Raji (cell line): ENCODE measurements around the gene LARP1.

Source experiments
- POLR2A ChIP-seq: IDR thresholded peaks from 2 replicates; pipeline ENCODE4 v1.6.1; 2011; ENCODE audit warnings: low read depth, low read length, control low read depth; ENCODE audit not compliant: insufficient read depth

Gene LARP1

DNA sequence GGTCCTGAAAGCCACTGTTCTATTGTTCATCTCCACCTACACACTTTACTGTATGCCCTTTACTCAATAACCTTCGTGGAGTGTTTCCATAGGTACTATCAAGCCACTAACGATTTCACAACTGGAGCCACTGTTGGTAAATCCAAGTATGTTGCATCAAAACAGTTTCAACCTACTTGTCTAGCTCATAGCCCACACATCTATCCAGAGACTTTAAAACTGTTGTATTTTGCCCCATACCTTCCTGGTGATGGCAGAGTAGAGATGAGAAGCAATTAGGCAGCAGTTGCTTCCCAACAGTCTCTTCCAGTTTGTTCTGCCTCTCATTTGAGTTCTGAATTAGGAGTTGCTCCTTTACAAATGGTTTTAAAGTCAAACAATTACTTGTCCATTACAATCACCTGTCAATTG lies 94.6 kb downstream of the LARP1 start:
- no peak for TF ChIP-seq POLR2A

DNA sequence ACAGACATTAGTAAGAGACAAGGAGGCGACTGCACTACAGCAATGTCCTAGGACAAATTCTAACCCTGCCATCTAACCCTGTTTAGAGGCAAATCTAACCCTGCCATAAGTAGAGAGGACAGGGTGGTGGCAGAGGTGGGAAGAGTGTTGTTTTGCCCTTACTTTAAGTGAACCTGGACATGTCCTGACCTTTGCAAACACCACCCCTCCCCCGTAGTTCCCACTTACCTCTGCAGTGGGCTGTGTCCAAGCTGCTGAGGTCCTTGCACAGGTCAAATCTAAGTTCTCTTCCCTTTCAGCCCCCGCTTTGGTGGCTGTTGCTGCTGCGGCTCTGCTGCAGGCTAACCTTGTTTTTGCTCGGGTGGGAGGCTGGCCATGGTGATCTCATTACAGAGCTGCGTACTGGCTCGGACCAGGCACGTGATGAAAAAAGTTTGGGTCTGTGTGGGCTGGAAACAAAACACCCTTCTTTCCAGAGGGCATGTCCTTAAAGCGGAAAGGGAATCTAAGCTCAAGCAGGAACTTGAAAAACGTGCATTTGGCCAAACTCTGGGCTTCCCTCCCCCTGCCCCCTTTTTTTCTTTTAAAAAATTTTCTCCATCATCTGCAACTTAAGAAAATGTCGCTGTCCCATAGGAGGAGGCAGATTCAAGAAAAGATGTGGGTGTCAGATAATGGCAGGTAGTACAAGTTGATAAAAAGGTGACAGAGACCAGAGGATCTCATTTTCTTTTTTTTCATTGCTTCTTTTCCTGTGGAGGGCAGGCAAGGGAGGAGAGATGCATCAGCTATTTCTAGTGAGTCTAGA lies 95.3 kb downstream of the LARP1 start, which contains the start of gene FAXDC2:
FAXDC2 (minus strand) TSS at position 349 of the 808 bp plus-strand sequence. CDS start 12,425 bp downstream, outside the sequence.
- no peak for TF ChIP-seq POLR2A

GRCh38 chr5:154851351-154851750 lies 96.2 kb downstream of the LARP1 start:
- TF ChIP-seq POLR2A = no peak

GRCh38 chr5:154857530-154858296 lies 102.5 kb downstream of the LARP1 start:
- no peak; the same call in 1 of the 2 replicates for TF ChIP-seq POLR2A

GRCh38 chr5:154858297-154858971 lies 103.3 kb downstream of the LARP1 start, which contains the start of gene CNOT8:
TSS of gene CNOT8 (plus strand) at chr5:154858627. CDS start at chr5:154863279, 4,652 bp downstream.
- peak; percentile 87 for TF ChIP-seq POLR2A

DNA sequence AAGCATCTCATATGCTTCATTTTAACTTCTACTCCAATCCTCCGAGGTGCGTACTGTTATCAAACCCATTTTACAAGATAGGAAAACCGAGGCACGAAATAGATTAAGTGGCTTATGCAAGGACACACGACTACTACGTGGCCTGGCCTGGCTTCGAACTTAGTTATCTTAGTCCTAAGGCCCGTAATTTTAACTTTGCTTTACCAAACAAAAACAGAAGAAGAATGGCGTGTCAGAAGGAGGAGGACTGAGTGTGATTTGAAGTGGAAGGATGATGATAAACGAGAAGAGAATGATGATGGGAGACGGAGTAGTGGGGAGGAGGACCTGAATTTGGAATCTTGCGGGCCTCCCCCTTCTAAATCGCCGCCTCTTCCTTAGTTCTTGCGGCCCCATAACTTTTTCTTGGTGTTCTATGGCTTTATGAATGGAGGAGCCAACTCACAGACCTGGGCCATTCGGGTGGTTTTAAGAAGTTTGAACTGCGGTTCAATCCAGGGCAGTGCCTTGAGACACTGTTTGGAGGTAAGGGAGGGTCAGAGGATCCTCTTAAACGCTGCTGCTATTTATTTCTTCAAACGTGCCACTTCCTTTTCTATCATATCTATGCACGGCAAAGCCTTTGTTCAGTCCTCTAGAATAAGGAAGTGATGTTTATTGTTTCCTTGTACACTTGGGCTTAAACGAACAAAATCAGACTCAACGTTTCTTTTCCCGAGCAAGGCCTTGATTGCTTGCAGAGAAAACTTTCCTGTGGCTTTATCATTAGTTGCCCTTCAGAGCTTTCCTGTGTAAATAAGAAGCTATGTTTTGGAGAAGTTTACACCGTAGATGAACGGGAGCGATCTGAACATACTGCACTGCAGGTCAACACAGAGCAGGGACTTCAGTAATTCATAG lies 104.0 kb downstream of the LARP1 start:
- no peak for TF ChIP-seq POLR2A

DNA sequence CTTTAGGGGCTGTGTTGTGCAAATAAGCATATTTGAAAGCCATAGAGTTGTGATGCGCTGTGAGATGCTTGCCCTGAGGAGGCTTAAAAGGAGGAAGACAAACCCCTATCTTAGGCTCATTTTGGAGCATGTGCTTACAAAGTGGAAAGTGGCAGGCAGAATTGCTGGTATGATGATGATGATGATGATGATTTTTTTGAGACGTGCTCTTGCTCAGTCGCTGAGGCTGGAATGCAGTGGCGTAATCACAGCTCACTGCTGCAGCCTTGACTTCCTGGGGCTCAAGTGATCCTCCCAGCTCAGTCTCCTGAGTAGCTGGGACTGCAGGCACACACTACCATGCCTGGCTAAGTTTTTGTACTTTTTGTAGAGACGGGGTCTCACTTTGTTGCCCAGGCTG lies 104.9 kb downstream of the LARP1 start:
- no peak for TF ChIP-seq POLR2A

- TF ChIP-seq POLR2A = no peak
Measured at GRCh38 chr5:154860765-154861164, 105.6 kb downstream of the LARP1 start.

- TF ChIP-seq POLR2A = no peak
Measured at GRCh38 chr5:154861946-154862345, 106.8 kb downstream of the LARP1 start.

GRCh38 chr5:154862766-154863165 lies 107.6 kb downstream of the LARP1 start:
- no peak for TF ChIP-seq POLR2A

DNA sequence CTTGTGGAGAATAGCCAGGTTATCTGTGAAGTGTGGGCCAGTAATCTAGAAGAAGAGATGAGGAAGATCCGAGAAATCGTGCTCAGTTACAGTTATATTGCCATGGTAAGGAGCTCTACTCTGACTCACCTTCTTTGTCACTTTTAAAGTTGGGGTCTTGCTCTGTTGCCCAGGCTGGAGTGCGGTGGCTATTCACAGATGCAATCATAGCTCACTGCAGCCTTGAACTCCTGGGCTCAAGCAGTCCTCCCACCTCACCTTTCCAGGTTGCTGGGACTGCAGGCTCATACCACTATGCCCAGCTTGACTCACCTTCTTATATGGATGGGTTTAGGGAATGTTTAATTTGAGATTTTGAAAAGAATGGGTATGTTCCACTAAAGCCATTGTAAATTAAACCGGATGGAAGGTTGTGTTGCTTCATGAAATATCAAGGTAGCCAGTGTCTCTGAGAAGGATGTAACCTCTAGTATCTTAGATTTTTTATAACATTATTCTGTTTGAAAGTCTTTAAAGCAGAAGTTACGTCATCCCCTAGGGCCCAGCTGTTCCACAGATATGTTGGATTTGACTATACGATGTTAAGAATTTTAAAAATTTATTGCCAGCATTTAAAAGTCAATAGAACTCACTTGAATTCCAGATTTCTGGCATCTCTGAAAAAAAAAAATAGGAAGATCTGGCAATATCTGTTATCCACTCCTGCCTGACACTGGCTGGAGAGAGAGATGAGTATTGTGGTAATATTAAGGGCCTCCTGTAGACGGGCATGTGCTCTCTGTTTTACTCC lies 108.3 kb downstream of the LARP1 start:
- no peak for TF ChIP-seq POLR2A

GRCh38 chr5:154865466-154866184 lies 110.4 kb downstream of the LARP1 start:
- no peak for TF ChIP-seq POLR2A

DNA sequence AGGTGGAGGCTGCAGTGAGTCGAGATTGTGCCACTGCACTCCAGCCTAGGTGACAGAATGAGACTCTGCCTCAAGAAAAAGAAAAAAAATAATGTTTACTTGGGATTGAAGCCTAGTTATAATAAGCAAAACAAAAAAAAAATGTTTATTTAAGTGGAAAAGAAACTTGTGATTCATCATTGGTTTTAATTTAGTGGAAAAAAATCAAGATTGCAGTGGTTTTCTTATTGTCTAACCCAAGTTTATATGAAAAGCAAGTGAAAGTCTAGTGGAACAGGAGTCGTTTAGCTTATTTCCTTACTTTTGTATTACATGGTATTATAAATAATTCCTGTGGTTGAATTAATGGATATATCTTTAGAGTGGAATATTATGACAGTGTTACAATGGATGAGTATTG lies 111.7 kb downstream of the LARP1 start:
- TF ChIP-seq POLR2A = no peak
